ENCODE data around the gene NT5M.

DNA sequence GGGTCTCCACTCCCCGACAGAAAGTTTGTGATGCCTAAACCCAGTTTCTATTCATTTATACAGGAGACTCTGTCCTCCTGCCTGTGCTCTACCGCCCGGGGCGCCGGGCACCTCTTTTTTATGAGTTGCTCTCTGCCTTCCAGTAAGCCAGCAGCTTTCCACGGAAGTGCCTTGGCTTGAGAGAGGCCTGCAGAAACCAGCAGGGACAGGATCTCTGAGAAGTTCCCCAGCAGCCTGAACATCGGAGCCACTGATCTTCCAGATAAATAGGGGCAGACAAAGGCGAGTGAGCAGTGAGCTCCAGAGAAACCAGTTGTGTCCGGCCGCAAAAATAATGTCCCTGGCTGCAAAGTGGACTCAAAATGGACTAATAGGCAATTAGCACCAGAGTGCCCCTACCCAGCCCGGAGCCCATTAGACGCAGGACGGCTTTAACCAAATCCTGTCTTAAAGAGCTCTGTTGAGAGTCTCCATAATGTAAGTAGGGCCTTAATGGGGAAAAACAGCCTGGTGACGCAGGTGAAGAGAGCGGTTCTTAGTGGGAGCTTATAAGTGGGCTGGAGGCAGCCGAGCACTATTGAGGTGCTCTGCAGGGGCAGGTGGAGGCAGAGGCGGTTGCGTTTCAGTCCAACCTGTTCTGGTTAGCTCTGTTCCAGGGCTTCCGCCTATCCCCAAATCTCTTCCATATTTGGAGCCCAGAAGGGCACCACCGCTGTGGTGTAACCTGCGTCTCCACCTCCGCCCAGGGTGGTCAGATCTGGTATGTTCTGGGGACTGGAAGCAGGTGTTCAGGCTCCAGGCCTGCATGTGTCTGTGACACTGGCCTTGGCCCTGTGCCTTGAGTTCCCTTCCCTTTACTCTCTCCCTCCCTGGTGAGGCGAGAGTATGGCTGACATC, 74.1 kb downstream of the NT5M start:
- TF ChIP-seq, protein P1, sequence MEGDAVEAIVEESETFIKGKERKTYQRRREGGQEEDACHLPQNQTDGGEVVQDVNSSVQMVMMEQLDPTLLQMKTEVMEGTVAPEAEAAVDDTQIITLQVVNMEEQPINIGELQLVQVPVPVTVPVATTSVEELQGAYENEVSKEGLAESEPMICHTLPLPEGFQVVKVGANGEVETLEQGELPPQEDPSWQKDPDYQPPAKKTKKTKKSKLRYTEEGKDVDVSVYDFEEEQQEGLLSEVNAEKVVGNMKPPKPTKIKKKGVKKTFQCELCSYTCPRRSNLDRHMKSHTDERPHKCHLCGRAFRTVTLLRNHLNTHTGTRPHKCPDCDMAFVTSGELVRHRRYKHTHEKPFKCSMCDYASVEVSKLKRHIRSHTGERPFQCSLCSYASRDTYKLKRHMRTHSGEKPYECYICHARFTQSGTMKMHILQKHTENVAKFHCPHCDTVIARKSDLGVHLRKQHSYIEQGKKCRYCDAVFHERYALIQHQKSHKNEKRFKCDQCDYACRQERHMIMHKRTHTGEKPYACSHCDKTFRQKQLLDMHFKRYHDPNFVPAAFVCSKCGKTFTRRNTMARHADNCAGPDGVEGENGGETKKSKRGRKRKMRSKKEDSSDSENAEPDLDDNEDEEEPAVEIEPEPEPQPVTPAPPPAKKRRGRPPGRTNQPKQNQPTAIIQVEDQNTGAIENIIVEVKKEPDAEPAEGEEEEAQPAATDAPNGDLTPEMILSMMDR (IDR thresholded peaks at IDR 0.05), result no peak
- TF ChIP-seq POLR2A (IDR thresholded peaks at IDR 0.05), result no peak
